ENCODE measurements around the gene EPS8L2.
"Not testable (repeated sequence)": the region's sequence is repeated elsewhere in the genome, so short reads cannot be mapped to it uniquely, and the experiment has no call there.

Gene EPS8L2

DNA sequence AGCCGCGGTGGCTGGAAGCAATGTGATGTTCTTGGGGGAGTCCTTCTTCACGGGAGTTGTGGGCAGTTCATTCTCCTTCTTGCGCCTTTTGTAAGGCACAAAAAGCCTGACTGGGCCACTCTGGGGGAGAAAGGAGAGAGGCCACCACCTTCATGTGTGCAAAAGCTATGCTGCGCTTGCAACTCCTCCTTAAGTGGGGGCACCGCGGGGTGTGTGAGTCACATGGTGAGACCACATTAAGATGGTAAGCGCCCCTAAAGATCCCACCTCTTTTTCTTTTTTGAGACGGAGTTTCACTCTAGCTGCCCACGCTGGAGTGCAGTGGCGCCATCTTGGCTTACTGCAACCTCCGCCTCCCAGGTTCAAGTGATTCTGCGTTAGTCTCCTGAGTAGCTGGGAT is 25.1 kb upstream of the EPS8L2 start:
- no peak overlapping the region for H3K4me3 ChIP-seq
- TF ChIP-seq CTCF (IDR thresholded peaks at IDR 0.05) = no peak
- H3K9me3 ChIP-seq = no peaks in the 10 kb centered on the region
- H3K36me3 ChIP-seq = peaks cover 30 to 91% (median 46%) of the 10 kb centered on the region in 3 donors
- no peak overlapping the region for H3K27ac ChIP-seq
- no peaks in the 10 kb centered on the region for H3K27me3 ChIP-seq
- no peak for DNase-seq
- intact Hi-C loops (cut with DNase I; ENCODE audit: low total_unique reads) = no loop called here
- H3K4me1 ChIP-seq = no peaks in the 10 kb centered on the region

DNA sequence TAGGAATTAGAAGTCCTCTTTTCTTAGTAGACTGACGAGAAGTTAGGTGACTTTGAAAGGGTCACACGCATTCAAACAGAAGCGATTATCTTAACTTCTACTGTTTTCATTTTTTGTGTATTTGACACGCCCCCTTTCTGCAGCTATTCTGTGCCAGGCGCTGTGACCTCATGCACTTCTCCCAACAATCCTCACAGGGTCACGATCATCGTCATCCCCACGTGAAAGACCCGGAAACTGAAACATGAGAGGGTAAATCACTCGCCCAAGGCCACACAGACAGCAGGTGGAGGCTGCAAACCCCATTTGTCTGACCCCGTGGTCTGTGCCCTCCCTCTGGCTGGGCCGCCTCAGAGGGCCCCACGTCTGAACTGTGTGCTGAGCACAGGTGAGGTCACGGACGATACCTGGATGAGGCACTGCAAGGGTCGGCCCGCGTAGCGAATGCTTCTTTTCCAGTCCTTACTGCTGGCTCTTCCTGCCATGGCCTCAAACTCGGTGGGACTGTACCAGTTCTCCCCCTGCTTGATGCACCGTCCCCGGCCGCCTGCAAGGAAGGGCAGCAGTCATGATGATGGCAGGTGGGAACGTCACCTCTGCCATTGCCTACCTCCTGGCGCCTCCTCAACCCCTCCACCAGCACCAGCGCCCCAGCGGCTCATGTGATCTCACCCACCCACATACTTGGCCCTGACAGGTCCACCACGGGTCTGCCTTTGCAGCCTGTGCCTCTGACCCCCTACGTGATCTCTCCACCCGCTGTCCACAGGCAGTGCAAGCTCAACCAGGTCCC is 19.4 kb upstream of the EPS8L2 start:
- Histone ChIP-seq H3K36me3 (peaks cover 36 to 86% (median 62%) of the 10 kb centered on the region in 3 donors), H3K9me3 (no peaks in the 10 kb centered on the region), H3K4me3 (no peak overlapping the region), H3K4me1 (peaks cover 0 to 3% (median 0%) of the 10 kb centered on the region in 4 donors), H3K27ac (no peak overlapping the region), H3K27me3 (no peaks in the 10 kb centered on the region)
- no peak for TF ChIP-seq CTCF (IDR thresholded peaks at IDR 0.05)
- DNase-seq = no peak
- intact Hi-C loops (cut with DNase I; ENCODE audit: low total_unique reads) = no loop called here

GRCh38 chr11:687751-688150 is 18.3 kb upstream of the EPS8L2 start:
- peaks cover 0 to 10% (median 0%) of the 10 kb centered on the region in 4 donors for H3K4me1 ChIP-seq
- TF ChIP-seq CTCF (IDR thresholded peaks at IDR 0.05) = no peak
- H3K4me3 ChIP-seq = no peak overlapping the region
- H3K36me3 ChIP-seq = peaks cover 36 to 75% (median 56%) of the 10 kb centered on the region in 3 donors
- H3K27me3 ChIP-seq = no peaks in the 10 kb centered on the region
- DNase-seq = no peak
- intact Hi-C loops (cut with DNase I; ENCODE audit: low total_unique reads) = no loop called here
- no peak overlapping the region for H3K27ac ChIP-seq
- no peaks in the 10 kb centered on the region for H3K9me3 ChIP-seq

- TF ChIP-seq CTCF (IDR thresholded peaks at IDR 0.05) = no peak
- DNase-seq = no peak
- Histone ChIP-seq H3K9me3 (no peaks in the 10 kb centered on the region), H3K27ac (no peak overlapping the region), H3K27me3 (no peaks in the 10 kb centered on the region), H3K36me3 (peaks cover 32 to 67% (median 53%) of the 10 kb centered on the region in 3 donors), H3K4me3 (no peak overlapping the region), H3K4me1 (peaks cover 0 to 19% (median 4%) of the 10 kb centered on the region in 4 donors)
- intact Hi-C loops (cut with DNase I; ENCODE audit: low total_unique reads) = no loop called here
Measured at GRCh38 chr11:688681-689080, 17.4 kb upstream of the EPS8L2 start.

DNA sequence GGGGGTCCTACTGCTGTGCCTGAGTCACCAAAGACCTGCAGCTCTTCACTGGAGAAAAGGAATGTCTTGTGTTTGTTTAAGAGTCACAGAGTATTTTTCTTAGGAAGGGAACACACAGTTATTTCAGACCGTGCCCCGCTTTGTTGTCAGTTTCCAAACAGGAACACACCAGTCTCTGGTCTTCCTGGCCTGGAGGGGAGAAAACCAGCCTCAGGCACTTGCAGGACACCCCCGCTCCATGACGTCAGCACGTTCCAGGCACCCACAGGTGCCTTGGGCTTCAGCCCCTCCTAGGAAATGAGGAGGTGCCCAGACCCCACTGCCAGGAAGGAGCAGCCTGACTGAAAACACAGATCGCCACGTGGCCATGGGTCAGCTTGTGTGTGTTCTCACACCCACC is 16.4 kb upstream of the EPS8L2 start:
- Histone ChIP-seq H3K27me3 (no peaks in the 10 kb centered on the region), H3K9me3 (no peaks in the 10 kb centered on the region), H3K27ac (no peak overlapping the region), H3K4me1 (peaks cover 0 to 28% (median 14%) of the 10 kb centered on the region in 4 donors), H3K4me3 (no peak overlapping the region), H3K36me3 (peaks cover 23 to 58% (median 48%) of the 10 kb centered on the region in 3 donors)
- no peak for DNase-seq
- TF ChIP-seq CTCF (IDR thresholded peaks at IDR 0.05) = no peak
- intact Hi-C loops (cut with DNase I; ENCODE audit: low total_unique reads) = no loop called here

DNA sequence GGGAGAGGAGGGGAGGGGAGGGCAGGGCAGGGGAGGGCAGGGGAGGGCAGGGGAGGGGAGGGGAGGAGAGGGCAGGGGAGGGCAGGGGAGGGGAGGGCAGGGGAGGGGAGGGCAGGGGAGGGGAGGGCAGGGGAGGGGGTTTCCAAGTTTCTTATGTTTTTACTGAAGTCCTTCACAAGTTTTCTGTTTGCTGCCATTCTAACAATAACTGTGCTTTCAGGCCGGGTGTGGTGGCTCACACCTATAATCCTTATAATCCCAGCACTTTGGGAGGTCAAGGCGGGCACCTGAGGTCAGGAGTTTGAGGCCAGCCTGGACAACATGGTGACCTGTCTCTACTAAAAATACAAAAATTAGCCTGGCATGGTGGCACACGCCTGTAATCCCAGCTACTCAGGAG is 15.8 kb upstream of the EPS8L2 start:
- H3K27ac ChIP-seq; intact Hi-C loops (cut with DNase I; ENCODE audit: low total_unique reads); DNase-seq; H3K4me3 ChIP-seq; H3K27me3 ChIP-seq; H3K9me3 ChIP-seq: not testable (repeated sequence)
- Histone ChIP-seq H3K36me3 (peaks cover 17 to 52% (median 42%) of the 10 kb centered on the region in 3 donors), H3K4me1 (peaks cover 0 to 29% (median 14%) of the 10 kb centered on the region in 4 donors)
